Epidermal melanocyte (primary cell): ENCODE measurements around the gene TLE1.

Experiments
- DNase-seq: peaks from one replicate; pipeline ENCODE4 v3.0.0; 2011; ENCODE audit warnings: low spot score; ENCODE audit not compliant: insufficient read length

TLE1 gene

GRCh38 chr9:81686614-81687520 is 2.5 kb downstream of the TLE1 start:
- DNase-seq: peak; percentile 77

- DNase-seq: no peak
Observed at GRCh38 chr9:81685763-81686613, 3.4 kb downstream of the TLE1 start.

- no peak for DNase-seq
Observed at GRCh38 chr9:81684635-81685034, 4.7 kb downstream of the TLE1 start.

- DNase-seq: no peak
Observed at GRCh38 chr9:81683704-81684103, 5.6 kb downstream of the TLE1 start.

GRCh38 chr9:81683238-81683637 is 6.1 kb downstream of the TLE1 start:
- DNase-seq: no peak

- DNase-seq: no peak
Observed at GRCh38 chr9:81682797-81683196, 6.5 kb downstream of the TLE1 start.

- DNase-seq: no peak
Observed at GRCh38 chr9:81682177-81682576, 7.2 kb downstream of the TLE1 start.

- no peak for DNase-seq
Observed at GRCh38 chr9:81680506-81680905, 8.8 kb downstream of the TLE1 start.

GRCh38 chr9:81680006-81680405 is 9.3 kb downstream of the TLE1 start:
- no peak for DNase-seq

GRCh38 chr9:81678088-81678487 is 11.3 kb downstream of the TLE1 start:
- no peak for DNase-seq

- DNase-seq: no peak
Observed at GRCh38 chr9:81676395-81676794, 13.0 kb downstream of the TLE1 start.

- no peak for DNase-seq
Observed at GRCh38 chr9:81673310-81673709, 16.0 kb downstream of the TLE1 start.

- DNase-seq: no peak
Observed at GRCh38 chr9:81671880-81672280, 17.5 kb downstream of the TLE1 start.

- DNase-seq: no peak
Observed at GRCh38 chr9:81669866-81670265, 19.5 kb downstream of the TLE1 start.

- no peak for DNase-seq
Observed at GRCh38 chr9:81669041-81669651, 20.2 kb downstream of the TLE1 start.

GRCh38 chr9:81666123-81666522 is 23.2 kb downstream of the TLE1 start:
- DNase-seq: no peak

- DNase-seq: peak; percentile 55
Observed at GRCh38 chr9:81665322-81665871, 23.9 kb downstream of the TLE1 start.

- no peak for DNase-seq
Observed at GRCh38 chr9:81664638-81665222, 24.6 kb downstream of the TLE1 start.

- no peak for DNase-seq
Observed at GRCh38 chr9:81661339-81661738, 28.0 kb downstream of the TLE1 start.

- DNase-seq: no peak
Observed at GRCh38 chr9:81656871-81657337, 32.4 kb downstream of the TLE1 start.

GRCh38 chr9:81656004-81656403 is 33.3 kb downstream of the TLE1 start:
- no peak for DNase-seq
